GM18867 (cell line): ENCODE measurements around the gene CHST5.
A peak's percentile ranks its signal among the peaks of the same experiment; 100 is the strongest.

Source experiments
- ATAC-seq: cut with Tn5 transposase; IDR thresholded peaks from one replicate; pipeline ENCODE4 v1.9.1; 2021; ENCODE audit warnings: mild to moderate bottlenecking, moderate library complexity; ENCODE audit not compliant: unreplicated experiment

CHST5 gene

DNA sequence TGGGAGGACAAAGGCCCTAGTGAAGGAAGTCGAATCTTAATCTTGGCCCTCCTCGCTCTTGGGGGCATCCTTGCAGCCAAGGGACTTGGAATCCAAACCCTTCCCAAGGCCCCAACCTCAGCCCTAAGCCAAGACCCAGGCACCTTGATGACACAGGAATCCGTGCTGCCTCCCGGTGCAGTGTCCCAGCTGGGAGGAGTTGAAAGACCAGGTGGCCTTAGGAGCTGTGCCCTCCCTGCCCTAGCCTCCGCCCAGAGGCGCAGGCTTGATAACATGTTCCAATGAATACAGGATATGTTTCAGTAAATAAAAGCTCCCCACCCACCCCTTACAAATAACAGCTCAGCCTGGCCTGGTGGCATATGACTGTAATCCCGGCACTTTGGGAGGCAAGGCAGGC, at the start of gene CHST5:
Gene CHST5 (minus strand): TSS at position 208 of the 400 bp plus-strand sequence. CDS start 5,724 bp downstream, outside the sequence.
- ATAC-seq, result no peak

DNA sequence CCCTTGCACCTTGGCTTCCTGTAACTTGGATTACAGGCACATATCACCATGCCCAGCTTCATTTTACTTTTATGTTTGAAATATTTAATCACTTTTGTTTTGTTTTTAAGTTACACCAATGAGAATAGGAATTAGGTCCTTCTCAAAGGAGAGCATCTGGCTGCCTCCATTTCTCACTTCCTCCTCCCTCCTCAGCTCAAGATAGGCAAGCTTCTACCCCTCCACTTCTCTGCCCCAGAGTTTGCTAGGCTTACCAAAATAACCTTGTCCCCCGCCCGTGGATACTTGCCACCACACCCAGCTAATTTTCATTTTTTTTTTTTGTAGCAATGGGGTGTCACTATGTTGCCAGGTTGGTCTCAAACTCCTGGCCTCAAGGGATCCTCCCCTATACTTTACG, 48.2 kb upstream of the CHST5 start:
- peak; percentile 73 for ATAC-seq

DNA sequence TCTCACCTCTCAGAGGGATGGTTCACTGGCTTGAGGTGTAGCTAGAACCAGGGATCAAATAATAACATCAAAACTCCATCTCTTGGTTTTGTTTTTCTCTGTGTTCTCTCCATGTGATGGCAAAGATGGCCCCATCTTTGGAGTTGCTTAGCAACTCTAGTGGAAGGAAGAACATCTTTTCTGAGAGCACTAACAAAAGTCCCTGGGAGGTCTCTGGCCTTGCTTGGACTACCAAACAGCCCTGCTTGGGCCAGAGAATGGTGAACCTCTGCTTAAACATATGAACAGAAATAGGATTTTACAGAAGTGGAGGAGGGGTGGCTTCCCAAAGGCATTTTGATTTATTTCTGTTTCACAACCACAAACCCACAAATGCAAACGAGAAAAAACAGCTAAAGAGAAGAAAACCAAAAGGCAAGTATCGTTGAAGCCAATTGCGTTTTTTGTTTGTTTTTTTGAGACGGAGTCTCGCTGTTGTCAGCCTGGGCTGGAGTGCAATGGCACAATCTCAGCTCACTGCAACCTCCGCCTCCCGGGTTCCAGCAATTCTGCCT, 43.5 kb upstream of the CHST5 start:
- ATAC-seq, result peak; percentile 32

DNA sequence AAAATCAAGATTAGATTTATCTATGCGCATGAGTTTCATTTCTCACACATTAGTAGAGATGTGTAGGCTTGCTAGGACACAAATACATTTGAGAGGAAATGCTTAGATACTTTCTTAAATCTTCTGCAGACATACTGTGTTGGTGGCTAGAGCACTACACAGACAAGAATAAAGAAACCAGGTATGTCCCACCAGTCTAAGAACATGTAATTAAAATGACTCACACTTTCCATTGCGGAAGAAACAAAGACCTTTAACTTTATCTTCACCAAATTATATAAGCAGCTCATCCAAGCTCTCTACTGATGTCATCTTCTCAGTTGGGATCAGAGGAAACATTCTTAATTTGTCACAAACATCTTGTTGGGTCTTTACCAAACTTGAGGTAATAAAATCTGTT, 42.8 kb upstream of the CHST5 start:
- no peak for ATAC-seq

DNA sequence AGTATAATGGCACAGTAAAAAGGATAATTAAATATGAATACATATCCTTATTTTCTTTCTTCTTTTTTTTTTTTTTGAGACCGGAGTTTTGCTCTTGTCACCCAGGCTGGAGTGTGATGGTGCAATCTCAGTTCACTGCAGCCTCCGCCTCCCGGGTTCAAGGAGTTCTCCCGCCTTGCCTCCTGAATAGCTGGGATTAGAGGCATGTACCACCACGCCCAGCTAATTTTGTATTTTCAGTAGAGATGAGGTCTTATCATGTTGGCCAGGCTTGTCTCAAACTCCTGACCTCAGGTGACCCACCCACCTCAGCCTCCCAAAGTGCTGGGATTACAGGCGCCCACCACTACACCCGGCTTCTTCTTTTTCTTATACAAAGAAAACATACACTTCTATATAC, 42.3 kb upstream of the CHST5 start:
- no peak for ATAC-seq

DNA sequence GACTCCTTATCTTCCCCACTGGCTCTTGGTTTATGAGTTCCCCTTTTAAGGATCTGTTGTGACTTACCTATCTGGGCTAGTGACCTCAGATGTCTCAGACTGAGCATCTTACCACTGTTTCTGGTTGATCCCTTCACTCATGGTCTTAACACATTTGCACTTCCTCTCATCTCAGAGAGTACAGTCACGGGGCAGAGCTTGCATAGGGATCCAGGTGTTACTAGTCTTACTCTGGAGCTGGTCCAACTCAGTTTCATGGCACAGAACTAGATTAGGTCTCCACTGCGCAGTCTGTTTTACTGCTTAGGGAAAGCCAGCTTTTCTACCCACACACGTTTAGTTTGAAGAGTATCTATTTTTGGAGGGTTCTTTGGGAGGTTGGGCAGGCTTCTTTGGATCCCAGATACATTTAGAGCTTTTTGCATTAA, 40.5 kb upstream of the CHST5 start:
- peak; percentile 45 for ATAC-seq

DNA sequence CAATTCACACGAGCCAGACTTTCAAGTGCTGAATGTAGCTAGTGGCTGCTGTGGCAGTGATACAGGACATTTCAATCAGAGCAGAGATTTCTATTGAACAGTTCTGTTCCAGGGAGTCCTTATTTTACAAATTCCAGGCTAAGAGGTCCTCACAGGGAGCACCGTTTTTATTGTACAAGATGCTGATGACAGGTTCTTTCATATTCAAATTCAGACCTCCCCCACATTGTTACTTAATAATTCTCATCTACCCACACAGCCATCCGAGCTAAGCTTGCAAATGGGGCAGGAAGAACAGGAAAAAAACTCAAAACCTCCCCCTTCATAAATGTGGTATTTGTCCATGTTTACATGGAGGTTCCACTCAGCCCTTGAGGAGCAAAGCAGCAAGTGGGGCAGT, 40.0 kb upstream of the CHST5 start:
- no peak for ATAC-seq

DNA sequence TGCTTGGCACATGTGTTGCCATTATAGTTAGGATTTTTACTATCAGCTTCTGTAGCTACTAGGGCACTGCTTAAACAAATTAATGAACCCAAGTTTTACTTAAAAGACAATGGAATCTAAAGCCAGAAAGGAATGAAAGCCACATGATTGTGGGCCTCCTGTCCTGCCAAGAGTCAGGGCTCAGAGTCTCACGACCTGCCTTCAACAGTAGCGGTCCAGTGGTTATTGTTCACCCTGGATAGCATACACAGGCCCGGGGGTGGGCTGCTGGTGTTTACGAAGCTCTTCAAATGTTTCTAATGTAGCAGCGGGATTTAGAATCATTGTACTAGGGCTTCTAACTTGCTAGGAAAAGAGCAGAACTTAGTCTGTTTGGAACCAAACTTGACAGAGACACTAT, 38.0 kb upstream of the CHST5 start:
- ATAC-seq, result no peak

DNA sequence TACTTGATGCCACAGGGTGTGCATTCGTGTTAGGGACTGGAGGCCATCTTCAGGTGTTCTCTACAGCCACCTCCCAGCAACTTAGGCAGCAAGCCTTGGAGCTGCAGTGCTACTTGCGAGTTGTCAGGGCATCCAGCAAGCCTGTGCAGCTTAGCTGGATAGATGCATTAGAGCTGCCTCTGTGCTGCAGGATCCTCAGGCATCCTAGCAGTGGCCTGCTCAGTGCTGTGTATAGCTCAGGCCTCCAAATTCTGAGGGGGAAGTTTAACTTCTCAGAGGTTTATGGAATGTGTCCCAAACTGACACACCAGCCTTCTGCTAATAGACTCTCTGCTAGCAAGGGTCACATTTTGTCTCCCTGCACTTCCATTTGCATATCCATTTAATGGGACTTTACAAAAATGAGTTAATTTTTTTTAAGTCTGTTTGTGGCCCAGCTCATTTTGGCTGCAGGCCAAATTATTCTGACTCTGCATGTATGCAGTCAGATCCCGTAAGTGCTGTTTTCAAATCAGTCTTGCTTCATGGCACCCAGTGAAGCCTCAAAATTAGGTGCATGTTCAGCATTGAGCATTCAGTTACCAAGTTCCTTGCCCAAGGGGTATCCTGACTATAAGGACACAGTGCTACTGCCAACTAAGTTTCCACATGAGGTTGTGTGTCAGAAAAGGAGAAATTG, 37.1 kb upstream of the CHST5 start:
- ATAC-seq, result no peak

DNA sequence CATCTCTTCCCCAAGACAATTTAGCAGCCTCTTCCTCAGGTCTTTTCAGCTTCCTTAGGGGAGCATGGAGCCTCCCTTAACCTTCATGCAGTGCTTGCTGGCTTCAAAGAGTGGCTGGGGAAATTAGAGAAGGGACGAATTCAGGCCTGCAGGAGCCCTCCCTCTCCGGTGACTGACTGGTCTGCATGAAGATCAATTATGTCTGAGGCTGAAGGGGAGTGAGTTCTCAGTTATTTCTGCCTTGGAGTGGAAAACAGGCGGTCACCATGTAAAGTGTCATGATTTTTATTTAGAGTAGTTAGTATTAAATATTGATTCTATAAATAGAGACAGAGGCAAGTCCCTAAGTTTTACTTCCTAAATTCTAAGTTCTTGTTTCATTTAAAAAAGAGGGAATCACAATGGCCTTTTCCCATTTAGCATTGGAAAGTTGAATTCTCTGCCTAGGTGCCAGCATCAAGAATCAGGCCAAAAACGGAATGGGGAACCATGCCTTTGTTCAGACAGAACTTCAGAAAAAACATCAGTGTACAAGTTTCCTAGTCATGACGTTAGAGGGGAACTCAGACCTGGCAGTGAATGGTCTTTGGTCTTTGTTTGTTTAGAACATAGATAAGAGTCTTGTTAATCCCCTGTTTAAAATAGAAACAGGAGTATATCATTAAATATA, 34.6 kb upstream of the CHST5 start:
- no peak for ATAC-seq

DNA sequence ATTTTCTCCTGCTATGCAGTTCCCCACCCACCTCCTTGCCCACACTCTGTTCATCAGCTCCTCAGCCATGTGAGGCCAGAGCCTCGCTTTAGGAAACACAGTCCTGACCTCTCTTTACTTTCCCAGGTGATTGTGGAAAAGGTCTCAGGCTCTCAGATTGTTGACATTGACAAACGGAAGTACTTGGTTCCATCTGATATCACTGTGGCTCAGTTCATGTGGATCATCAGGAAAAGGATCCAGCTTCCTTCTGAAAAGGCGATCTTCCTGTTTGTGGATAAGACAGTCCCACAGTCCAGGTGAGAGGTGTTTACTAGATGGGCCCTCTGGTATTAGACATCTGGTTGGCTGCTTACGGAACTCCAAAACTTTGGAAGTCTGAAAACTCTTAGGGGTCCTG, 32.0 kb upstream of the CHST5 start:
- no peak for ATAC-seq

DNA sequence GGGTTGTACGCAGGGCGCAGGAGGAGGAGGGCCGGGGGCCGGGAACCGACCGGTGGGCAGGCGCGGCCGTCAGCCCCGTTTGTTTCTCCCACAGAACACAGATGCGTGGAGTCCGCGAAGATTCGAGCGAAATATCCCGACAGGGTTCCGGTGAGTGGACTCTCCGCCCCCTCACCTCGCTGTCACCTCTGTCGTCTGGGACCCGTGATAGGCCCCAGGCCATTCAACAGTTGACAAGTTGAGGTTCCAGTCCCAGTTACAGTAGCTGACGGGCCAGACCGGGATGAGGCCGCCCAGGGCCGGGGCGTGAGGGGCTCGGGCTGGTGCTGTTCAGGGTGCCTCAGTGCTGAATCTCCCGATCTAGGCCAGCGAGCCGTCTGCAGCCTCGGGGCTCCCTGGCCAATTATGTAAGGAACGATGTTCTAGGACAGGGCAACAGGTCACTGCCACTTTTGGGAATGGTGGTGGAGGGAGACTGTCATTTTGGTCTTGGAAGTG, 30.9 kb upstream of the CHST5 start:
- ATAC-seq, result peak; percentile 6

DNA sequence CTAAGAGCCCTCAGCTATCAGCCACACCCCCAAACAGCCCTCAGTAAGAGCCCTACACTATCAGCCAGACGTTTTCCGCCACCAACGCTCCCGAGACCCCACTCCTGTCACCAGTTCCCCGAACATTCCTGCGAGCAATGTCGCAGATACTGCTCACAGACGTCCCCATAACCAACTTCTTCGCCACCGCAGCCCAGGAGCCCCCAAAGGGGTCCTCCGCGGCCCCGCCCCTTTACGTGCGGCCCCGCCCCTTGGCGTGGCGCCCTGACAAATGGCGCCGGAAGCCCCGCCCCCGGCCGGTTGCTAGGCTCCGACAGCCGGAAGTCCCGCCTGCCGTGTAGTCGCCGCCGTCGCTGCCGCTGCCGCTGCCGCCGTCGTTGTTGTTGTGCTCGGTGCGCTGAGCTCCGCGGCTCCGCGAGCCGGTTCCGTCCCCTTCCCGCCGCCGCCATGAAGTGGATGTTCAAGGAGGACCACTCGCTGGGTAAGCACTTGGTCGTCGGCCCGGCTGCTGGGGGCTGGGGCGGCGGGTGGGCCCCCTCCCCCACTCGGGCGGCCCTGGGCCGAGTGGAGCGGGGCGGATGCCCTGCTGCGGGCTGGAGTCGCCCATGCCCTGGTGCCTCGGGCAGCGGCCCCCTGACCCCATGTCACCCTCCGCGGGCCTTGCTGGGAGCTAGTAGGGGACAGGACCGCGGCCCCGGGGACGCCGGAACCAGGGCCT, 30.3 kb upstream of the CHST5 start, which contains the start of gene GABARAPL2:
Gene GABARAPL2 (plus strand): TSS at position 340 of the 718 bp plus-strand sequence. CDS start 108 bp downstream, at position 448.
- ATAC-seq, result peak; percentile 76

DNA sequence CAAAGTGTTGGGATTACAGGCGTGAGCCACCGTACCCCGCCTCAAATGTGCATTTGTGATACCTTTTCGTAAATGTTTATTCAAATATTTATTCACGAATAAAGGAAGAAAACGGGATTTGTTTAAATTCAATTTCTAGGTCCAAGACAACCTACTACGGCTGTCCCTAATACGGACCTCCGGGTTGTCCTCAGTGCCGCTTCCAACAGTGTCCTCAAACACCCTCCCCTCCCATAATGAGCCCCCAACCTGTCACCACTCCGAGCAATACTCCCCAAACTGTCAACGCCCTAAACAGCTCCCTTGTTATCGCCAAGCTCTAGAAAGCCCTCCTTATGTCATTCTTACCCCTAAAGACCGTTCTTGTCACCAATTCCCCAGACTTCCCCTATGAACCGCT, 29.7 kb upstream of the CHST5 start:
- ATAC-seq, result peak; percentile 2

DNA sequence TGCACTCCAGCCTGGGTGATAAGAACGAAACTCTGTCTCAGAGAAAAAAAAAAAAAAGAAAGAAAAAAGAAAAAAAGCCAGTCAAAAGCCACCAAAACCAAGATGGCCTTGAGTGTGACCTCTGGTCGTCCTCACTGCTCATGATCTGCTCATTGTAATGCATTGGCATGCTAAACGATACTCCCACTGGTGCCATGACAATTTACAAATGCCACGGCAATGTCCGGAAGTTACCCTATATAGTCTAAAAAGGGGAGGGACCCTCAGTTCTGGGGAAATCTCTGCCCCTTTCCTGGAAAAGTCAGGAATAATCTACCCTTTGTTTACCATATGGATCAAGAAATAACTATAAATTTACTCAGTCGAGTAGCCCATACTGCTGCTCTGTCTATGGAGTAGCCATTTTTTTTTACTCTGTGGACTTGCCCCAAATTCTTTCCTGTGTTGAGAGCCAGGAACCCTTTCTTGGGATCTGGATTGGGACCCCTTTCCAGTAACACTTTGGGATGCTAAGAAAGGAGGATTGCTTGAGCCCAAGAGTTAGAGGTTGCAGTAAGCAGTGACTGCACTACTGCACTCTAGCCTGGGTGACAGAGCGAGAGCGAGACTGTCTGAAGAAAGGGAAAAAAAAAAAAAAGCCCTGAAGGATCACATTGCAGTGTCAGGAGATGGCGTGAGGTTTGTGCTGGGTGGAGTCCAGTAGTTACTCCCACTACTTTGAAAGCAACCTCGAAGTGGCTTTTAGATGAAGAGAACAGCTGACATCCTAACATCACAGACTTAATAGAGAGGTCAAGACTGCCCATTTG, 23.9 kb upstream of the CHST5 start:
- ATAC-seq, result no peak

DNA sequence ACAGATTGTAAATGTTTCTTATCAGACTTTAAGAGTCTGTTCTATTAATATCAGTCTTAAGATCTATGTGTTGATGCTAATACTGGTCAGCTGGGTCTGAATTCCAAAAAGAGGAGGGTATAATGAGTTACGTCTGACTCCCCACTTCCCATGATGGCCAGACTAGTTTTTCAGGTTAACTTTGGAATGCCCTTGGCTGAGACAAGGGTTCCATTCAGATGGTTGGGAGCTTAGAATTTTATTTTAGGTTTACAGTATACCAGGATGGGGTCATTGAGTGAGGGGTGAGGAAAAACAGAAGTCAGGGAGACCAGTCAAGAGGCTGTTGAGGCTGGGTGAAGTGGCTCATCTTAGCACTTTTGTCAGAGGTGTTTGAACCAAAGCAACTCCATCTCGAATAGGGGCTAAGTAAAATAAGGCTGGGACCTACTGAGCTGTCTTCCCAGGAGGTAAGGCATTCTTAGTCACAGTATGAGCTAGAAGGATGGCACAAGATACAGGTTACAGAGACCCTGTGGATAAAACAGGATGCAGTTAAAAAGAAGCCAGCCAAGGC, 23.0 kb upstream of the CHST5 start:
- ATAC-seq, result no peak

DNA sequence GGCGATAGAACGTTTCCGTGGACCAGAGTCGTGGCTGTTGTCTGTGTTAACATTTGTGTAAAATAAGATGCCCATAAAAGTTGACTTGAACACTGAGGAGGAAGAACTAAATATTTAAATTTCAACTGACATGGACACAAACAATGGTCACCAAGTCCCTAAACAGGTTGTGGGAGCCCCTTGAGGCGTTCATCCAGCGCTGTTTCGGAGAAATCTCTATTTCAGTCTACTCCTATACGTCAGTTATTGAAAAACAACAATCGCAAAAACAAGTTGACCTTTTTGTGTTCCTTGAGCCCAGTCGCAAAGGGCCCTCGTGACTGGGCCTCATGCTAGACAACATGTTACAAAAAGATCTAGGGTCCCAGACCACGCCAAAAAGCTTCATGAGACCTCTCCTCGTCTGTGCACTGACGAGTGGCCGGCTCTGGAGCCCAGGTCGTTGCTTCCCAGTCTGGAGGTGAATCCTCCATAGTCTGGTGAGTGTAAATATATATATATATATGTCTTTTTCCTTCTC, 20.6 kb upstream of the CHST5 start:
- ATAC-seq, result no peak

DNA sequence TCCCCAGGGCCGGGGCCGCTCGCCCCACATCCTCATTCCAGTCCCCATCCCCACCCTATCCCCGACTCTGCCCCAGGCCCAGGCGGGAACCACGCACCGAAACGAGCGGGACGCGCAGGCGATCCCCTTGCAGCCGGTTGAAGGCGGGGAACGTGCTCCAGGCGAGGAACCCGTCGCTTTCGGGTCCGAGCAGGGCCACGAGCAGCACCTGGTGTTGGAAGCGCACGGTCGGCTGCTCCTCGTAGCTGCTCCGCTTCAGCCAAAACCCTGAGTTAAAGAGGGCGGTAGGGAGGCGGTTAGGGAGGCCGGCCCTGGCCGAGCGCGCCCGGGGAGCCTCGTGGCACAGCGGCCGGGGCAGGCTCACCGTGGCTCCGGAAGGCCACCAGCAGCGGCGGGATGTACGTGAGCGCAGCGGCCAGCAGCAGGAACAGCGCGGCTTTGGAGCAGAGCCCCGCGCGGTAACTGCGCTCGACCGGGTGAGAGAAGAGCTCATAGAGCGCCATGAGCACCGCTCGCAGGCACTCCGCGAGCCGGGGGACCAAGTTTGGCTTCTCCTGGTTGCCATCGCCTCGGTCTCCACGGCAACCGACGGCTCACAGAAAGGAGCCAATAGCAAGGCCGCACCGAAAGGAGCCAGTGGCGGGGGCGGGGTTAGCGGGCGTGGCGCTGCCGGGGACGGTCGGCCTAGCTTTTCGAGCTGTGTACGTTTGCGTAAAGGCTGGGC, 20.0 kb upstream of the CHST5 start, which contains the start of gene TMEM231:
Gene TMEM231 (minus strand): TSS at position 546 of the 724 bp plus-strand sequence. CDS start 43 bp downstream, at position 503.
- ATAC-seq, result peak; percentile 97

DNA sequence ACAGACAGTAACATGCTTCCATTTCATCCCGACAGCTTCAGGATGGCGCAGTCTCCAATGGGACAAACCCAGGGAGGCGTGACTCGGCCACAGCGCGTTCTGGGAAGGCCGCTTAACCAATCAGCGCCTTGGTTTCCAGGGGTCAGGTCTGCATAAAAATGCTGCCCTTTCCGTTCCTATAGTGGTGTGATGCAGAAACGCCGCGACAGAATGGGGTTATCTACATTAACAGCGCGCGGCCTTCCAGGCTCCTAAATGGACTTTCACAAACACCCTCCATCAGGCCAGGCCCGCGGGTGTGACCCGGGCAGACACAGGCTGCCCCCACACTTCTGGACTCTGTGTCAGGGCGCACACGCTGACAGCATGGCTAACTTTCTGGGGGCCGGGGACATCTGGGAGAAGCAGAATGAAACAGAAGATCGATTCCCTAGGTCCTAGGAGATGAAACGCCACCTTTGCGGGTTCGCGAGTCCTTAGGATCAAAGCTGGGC, 19.4 kb upstream of the CHST5 start:
- peak; percentile 23 for ATAC-seq
